Measurements from ENCODE around the gene COX4I2.
"Not testable (repeated sequence)": the region's sequence is repeated elsewhere in the genome, so short reads cannot be mapped to it uniquely, and the experiment has no call there.

COX4I2 gene

DNA sequence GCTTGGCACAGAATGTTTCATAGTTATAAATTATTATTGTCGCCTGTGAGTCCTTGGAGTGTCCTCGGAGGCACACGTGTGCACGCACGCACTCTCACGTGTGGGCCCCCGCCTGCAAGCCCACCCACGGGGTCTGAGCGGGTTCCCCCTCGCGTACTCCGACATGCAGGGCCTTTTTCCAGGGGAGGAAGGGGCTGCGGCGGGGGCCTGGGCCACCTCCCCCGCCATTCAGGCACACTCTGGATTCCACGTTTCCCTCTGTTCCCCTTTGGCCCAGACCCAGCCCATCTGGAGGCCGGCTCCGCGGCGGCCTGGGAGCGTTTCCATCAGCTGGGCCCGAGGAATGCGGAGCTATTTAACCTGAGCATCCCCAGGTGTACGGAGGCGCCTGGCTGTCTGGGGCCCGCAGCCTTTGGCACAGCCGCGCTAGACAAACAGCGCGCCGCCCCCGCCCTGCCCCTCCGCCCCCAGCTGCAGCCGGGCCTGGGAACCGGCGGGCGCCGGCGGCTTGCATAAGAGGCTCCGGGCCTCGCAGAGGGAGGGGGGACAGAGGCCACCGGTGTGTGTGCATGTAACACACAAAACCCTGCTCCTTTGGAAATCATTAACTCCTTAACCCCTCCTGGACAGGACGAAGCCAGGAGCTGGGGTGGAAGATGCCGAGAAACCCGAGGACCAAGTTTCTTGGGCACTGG, 29.3 kb upstream of the COX4I2 start:
- no peak for DNase-seq

DNA sequence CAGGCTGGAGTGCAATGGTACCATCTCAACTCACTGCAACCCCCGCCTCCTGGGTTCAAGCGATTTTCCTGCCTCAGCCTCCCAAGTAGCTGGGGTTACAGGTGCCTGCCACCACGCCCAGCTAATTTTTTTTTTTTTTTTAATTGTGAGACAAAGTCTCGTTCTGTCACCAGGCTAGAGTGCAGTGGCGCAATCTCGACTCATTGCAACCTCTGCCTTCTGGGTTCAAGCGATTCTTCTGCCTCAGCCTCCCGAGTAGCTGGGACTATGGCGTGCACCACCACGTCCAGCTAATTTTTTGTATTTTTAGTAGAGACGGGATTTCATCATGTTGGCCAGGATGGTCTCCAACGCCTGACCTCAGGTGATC, 25.5 kb upstream of the COX4I2 start:
- not testable (repeated sequence) for DNase-seq

DNA sequence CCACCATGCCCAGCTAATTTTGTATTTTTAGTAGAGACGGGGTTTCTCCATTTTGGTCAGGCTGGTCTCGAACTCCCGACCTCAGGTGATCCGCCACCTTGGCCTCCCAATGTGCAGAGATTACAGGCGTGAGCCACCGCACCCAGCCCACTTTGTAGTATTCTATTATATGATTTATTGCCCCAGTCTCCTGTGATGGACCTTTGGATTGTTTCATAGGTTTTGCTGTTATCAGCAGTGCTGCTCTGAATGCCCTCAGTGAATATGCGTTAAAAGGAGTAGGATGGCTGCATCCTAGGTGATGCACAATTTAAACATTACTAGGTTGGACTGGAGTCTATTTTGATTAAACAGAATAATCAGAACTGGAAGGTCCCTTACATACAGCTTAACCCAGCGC, 22.3 kb upstream of the COX4I2 start:
- DNase-seq = no peak

DNA sequence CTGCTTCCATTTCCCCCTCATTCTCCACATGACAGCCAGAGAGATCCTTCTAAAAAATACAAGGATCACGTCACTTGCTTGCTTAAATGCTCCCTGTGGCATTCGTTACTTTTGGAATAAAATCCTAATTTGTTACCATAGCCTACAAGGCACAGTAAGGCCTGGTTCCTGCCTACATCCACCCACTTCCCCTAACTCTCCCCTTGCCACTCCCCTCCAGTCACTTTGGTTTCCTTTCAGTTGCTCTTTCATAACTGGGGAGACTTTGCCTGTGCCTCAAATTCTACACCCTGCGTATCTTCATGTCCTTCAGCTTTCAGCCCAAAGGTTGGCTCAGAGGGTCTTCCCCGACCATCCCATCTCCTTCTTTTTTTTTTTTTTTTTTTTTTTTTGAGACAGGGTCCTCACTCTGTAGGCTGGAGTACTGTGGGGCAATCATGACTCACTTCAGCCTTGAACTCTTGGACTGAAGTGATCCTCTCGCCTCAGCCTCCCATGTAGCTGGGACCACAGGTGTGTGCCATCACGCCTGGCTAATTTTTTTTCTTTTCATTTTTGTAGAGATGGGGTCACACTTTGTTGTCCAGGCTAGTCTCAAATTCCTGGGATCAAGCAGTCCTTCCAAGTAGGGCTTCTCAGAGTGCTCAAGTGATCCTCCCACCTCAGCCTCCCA, 20.1 kb upstream of the COX4I2 start:
- peak; percentile 89 for DNase-seq

DNA sequence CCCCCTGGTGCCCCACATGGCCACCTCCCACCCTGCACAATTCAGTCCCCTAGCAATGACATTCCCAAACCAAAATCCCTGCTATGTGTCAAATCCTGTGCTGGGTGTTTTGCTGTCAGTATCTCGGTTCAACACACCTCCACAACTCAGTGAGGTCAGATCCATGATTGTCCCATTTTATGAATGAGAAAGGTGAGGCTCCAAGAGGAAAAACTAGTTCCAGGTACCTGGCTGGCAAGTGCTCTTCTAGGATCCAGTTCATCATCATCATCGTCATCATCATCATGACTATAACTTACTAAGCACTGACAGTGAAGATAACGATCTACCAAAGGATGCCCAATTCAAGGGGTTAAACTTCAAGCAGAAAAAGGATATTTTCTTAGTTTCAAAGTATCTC, 17.5 kb upstream of the COX4I2 start:
- no peak for DNase-seq

DNA sequence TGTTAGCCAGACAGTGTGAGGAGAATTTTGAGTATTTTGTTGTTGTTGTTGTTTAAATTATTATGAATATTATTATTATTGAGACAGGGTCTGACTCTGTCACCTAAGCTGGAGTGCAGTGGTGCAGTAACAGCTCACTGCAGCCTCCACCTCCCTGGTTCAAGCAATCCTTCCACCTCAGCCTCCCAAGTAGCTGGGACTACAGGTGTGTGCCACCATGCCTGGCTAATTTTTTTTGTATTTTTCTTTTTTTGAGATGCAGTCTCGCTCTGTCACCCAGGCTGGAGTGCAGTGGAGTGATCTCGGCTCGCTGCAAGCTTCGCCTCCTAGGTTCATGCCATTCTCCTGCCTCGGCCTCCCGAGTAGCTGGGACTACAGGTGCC, 14.6 kb upstream of the COX4I2 start:
- not testable (repeated sequence) for DNase-seq

DNA sequence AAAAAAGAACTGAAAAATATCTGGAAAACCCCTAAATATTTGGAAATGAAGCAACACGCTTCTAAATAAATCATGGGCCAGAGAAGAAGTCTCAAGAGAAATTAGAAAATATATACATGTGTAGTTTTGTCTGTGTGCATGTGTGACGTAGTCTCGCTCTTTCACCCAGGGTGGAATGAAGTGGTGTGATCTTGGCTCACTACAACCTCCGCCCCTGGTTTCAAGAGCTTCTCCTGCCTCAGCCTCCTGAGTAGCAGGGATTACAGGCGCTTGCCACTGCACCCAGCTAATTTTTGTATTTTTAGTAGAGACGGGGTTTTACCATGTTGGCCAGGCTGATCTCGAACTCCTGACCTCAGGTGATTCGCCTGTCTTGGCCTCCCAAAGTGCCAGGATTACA, 11.2 kb upstream of the COX4I2 start:
- not testable (repeated sequence) for DNase-seq

DNA sequence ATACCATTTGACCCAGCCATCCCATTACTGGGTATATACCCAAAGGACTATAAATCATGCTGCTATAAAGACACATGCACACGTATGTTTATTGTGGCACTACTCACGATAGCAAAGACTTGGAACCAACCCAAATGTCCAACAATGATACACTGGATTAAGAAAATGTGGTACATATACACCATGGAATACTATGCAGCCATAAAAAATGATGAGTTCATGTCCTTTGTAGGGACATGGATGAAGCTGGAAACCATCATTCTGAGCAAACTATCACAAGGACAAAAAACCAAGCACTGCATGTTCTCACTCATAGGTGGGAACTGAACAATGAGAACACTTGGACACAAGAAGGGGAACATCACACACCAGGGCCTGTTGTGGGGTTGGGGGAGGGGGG, 9.7 kb upstream of the COX4I2 start:
- DNase-seq = not testable (repeated sequence)

DNA sequence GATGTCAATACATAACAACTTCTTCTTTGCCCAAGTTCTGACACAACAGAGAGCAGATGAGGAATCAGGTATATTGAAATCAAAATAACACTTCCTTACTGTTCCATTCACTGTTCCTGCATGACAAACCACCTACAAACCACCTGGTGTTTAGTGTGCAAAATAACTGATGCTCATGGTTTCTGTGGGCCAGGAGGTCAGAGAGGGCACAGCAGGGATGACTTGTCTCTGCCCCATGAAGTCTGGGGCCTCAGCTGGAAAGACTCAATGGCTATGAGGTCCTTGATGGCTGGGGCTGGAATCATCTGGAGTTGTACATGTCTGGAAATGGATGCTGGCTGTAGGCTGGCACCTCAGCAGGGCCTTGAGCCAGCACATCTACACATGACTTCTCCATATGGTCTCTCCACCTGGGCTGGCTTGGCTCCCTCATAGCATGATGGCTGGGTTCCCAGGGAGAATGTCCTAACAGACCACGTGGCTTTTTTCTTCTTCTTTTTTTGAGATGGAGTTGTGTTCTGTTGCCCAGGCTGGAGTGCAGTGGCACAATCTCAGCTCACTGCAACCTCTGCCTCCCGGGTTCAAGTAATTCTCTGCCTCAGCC, 7.4 kb upstream of the COX4I2 start:
- peak; percentile 15 to 29 for DNase-seq

DNA sequence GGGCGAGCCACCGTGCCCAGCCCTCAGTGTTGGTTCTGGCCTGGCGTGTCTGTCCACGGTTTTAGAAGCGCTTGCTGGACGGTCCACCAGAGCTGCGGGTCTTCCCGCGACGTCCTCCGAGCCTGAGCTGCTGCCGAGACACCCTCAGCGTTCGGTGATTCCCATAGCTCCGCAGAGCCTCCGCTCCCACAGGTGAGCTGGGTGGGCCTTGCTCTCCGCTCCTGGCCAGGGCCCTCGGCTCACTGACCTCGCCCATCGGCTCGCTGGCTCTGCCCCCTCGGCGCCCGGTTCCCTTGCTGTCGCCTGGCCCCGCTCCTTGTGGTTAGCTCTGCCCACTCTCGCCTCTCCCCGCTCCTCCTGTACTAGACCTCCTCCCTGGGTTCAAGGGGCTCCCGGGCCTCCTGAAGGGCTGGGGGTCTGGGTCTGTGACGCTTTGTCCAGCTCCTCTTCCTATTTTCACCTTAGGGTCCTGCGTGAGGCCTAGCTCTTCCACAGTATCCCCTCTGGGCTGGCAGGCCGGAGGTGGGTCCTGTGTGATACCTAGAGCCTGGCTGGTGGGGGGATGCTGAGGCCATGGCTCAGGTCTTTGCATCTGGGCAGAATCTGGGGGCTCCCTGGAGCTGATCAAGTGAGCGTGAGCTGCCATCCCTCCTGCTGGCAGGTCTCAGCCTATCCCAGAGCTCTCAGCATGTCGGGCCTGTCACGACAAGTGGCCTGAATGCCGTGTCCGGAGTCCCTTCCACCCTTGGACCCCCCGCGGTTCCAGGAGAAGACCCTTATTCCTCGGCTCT, 5.0 kb upstream of the COX4I2 start:
- no peak for DNase-seq

DNA sequence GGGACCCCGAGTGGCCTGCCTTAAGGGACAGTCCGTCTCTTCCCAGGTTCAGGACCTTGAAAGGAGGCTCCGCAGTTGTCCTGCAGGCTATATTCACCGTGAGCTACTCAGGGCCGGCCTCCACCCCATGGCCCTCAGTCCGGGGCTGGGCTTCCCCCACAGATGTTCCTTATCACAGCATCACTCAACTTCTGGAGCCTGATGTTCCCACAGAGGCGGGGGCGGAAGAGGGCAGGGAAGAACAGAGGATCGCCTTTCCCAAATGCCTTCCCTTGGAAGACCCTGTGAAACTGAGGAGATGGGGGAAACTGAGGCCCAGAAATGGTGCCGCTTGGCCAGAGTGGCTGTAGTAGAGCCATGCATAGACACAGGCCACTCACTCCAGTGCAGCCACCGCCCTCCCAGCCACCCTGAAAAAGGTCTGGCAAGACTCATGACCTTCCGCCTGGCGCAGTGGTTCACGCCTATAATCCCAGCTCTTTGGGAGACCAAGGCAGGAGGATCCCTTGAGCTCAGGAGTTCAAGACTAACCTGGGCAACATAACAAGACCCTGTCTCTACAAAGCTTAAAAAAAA, 4.3 kb upstream of the COX4I2 start:
- DNase-seq = no peak

DNA sequence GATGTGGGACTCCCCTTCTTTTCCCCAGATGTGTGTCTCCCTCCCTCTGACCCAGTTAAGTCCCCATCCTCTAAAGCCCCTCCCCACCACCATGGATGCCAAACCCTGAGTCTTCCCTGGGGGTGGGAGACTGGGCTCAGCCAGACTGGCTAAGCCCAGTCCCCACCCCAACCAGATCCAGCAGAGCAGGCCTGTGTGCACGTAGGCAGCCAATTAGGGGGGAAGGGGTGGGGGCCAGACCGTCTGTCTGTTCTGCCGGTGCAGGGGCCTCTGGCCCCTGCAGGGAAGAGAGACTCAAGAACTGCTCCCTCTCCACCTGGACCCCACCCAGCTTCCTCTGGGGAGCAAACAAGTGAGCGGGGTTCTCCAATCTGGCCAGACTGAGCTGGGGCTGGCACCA, 605 bp downstream of the COX4I2 start:
- DNase-seq = no peak

DNA sequence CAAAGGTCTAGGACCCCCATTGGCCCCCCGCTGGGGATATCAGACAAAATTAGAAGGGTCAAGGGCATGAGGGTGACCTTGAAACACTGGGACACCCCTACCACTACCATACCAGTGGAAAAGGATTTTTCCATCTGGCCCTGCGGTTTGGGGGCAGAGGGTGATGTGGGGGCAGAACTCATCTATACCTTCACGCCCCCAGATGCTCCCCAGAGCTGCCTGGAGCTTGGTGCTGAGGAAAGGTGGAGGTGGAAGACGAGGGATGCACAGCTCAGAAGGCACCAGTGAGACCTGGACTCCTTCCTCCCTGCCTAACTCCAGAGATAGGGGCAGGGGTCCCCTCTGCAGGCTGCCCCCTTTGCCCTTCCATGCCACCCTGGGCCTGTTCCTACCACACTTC, 1.1 kb downstream of the COX4I2 start:
- no peak for DNase-seq

DNA sequence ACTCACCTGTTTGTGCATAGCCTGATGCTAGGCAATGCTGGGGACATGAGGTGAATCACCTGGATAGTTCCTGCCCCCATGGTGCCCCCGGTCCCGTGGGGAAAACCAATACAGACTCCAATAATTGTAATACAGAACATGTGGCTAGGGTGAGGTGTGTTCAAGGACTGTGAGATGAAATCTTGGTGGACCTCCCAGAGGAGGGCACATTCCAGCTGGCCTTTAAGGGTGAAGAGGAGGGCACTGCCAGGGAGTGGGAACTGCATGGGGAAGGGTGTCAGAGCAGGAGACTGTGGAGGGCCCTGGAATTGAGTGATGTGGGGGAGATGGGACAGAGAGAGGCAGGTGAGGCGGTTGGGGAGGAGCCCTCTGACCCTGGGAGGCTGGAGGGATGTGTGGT, 2.5 kb downstream of the COX4I2 start:
- no peak for DNase-seq

DNA sequence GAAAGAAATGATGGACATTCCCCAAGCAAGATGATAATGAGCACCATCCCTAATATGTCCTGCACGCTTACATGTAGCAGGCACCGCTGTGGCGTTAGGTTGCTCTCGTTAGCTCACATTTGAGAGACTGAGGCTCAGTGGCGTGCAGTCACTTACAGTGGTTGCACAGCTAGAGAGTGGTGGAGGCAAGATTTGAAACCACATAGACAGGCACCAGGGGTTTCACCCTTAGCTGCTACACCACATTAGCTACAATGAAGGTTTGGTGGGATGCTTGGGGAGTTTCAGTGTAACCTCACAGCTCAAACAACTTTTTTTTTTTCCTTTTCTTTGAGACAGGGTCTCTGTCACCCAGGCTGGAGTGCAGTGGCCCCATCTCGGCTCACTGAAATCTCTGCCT, 3.7 kb downstream of the COX4I2 start:
- no peak for DNase-seq

DNA sequence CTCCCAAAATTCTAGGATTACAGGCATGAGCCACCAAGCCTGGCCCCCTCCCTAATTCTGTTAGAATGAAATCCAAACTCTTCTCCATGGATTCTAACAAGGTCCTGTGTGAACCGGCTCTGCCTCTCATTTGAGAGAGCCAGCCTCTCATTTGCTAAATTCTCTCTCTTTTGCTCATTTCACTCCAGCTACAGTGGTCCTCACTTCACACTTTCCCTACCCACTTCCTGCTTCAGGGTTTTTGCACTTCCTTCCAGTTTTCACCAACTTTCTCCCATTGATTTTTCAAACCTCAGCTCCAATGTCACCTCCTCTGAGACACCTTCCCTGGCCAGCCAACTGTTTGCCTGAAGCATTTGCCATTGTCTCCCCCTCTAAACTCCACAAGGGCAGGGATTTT, 5.1 kb downstream of the COX4I2 start:
- DNase-seq = no peak

DNA sequence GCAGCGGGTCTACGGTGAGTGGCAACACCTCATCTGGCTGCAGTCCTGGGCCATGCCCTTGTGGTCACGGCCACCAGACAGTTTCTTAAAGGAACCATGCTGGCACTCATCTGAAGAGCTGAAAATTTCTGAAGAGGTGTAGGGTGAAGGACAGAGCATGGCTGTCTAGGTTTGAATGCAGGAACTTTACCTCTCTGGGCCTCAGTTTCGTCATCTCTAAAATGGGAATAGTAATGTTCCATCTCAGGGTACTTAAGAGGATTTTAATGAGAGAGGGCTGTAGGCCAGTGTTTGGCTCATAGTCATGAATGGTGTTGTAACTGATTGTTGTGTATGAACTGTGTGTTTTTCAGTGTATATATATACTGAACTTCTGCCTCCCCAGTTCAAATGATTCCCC, 5.8 kb downstream of the COX4I2 start:
- DNase-seq = no peak

DNA sequence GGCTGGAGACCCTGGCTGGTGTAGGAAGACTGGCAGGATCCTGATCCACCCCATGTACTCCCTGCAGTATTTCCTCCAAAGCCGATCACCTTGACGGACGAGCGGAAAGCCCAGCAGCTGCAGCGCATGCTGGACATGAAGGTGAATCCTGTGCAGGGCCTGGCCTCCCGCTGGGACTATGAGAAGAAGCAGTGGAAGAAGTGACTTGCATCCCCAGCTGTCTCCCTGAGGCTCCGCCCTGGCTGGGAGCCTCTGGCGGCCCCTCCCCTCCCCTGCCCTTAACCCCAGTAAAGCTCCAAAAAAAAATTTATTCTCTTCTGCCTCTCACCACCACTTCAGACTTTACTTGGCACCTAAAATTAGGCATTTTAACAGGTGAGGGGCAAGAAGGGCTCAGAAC, 7.0 kb downstream of the COX4I2 start:
- no peak for DNase-seq

DNA sequence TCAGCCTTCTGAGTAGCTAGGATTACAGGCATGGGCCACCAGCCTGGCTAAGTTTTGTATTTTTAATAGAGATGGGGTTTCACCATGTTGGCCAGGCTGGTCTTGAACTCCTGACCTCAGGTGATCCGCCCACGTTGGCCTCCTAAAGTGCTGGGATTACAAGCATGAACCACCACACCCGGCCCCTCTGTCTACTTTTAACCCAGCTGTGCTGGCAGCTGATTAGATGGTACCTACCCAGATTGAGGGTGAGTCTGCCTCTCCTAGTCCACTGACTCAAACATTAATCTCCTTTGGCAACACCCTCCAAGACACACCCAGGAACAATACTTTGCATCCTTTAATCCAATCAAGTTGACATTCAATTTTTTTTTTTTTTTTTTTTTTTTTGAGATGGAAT, 10.4 kb downstream of the COX4I2 start:
- not testable (repeated sequence) for DNase-seq

DNA sequence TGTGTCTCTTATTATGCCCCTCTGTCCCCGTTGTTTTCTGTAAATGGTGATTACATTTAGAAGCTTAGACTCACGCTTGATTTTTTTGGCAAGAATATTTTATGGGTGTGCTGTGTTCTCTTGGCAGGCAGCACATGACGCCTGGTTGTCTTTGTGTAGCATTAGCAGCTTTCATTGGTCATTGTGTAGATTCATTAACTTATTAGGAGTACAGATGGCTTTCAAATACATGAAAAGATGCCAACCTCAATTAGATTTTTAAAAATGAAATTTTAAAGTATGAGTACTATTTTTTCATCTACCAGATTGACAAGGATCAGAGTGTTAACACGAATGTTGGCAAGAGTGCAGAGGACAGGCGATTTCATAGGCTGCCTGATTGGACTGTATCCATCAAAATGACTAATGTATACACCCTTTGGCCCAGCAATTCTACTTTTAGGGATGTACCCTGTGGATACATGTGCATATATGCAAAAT, 15.2 kb downstream of the COX4I2 start:
- no peak for DNase-seq

DNA sequence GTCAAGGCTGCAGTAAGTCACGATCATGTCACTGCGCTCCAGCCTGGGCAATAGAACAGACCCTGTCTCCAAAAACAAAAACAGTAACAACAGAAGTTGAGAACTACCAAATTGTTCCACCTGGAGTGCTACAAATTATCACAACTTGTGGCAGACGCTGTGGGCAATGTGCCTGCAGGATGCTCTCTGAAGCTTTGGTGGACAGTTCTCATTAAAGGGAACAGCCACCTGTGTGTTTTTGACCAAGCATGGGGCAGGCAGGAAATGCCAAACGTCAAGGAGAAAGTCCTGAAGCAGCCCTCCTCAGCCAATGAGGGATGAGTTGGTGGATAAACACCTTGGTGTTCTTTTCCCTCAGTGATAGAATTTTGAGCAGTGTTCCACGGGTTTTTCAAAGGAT, 15.8 kb downstream of the COX4I2 start:
- no peak for DNase-seq

DNA sequence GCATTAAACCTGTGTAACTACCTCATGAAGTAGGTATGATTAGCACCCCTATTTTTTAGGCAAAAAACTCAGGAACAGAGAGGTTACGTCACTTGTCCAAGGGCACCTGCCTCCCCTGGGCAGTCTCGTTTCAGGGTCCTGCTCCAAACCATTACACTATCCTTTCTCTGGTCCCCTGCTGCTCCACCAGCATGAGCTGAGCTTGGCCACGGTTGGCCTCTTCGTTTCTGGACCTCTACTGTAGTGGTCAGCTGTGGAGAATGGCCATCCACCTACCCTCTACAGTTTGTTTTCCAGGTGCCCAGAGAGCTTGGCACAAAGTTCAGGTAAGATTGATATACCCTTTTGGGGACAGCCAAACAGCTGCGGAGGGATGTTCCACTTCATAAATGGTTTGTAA, 16.8 kb downstream of the COX4I2 start:
- DNase-seq = no peak

Measured in AML-193 (cell line).